ENCODE data around the gene RAE1.

GRCh38 chr20:57374931-57375651 lies 24.0 kb downstream of the RAE1 start:
- TF ChIP-seq POLR2A (IDR thresholded peaks at IDR 0.05; ENCODE audit: low read depth, low read length) (no peak), CTCF (IDR thresholded peaks at IDR 0.05; ENCODE audit: extremely low read depth in 1 of 2, insufficient read depth in 1 of 2, low read depth in 1 of 2, low read length in 2 of 2) (no peak), EZH2 (IDR thresholded peaks at IDR 0.05; ENCODE audit: borderline replicate concordance, low read depth, low read length, severe bottlenecking) (no peak), POLR2AphosphoS5 (IDR thresholded peaks at IDR 0.05; ENCODE audit: insufficient read depth, low read depth, low read length) (no peak)
